ENCODE measurements around the gene MPZL3. TPM values are rescaled to one million over a fixed set of nuclear protein-coding genes. Genes with fewer than 3 reads are reported as not detected.

Gene MPZL3, protein sequence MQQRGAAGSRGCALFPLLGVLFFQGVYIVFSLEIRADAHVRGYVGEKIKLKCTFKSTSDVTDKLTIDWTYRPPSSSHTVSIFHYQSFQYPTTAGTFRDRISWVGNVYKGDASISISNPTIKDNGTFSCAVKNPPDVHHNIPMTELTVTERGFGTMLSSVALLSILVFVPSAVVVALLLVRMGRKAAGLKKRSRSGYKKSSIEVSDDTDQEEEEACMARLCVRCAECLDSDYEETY
- 0.44 and 0.86 TPM in 2 replicates for total RNA-seq

GRCh38 chr11:118251858-118252652, at the start of gene MPZL3:
MPZL3 (minus strand) TSS chr11:118252365; CDS start chr11:118252294, 71 bp downstream.

GRCh38 chr11:118263695-118264568, 11.8 kb upstream of the MPZL3 start, which contains the start of gene MPZL2:
MPZL2 (minus strand) TSS chr11:118264297; CDS start chr11:118264153, 144 bp downstream.

GRCh38 chr11:118224511-118225188, 27.5 kb downstream of the MPZL3 start, which contains the start of gene JAML:
JAML (minus strand) TSS chr11:118225011; CDS start chr11:118214866, 10,145 bp downstream.

Small RNA genes lying within 50 kb of the gene (small RNA-seq; reads per million reads assigned to genes)
- not detected for gene HSPE1P18 (ENCODE audit: low replicate concordance)

Other genes starting within 250 kb of the MPZL3 start
- gene TMPRSS4, start 175.3 kb downstream of the MPZL3 start, total RNA-seq, result not detected in 2 replicates
- gene SMIM35, start 165.4 kb downstream of the MPZL3 start, total RNA-seq, result not detected in 2 replicates
- not detected in 2 replicates for gene SCN4B, start 99.5 kb downstream of the MPZL3 start, total RNA-seq
- gene SCN2B, start 75.7 kb downstream of the MPZL3 start, total RNA-seq, result not detected in 2 replicates
- 0.29 TPM in 1 of 2 replicates, not detected in the other for gene JAML, start 27.4 kb downstream of the MPZL3 start, total RNA-seq
- not detected in 2 replicates for gene MPZL2, start 11.9 kb upstream of the MPZL3 start, total RNA-seq
- not detected in 2 replicates for gene CD3E, start 52.4 kb upstream of the MPZL3 start, total RNA-seq
- gene CD3D, start 90.3 kb upstream of the MPZL3 start, total RNA-seq, result not detected in 2 replicates
- not detected in 2 replicates for gene CD3G, start 92.0 kb upstream of the MPZL3 start, total RNA-seq
- 50.1 and 82.6 TPM in 2 replicates for gene UBE4A, start 107.2 kb upstream of the MPZL3 start, total RNA-seq
- gene ATP5MG, start 149.2 kb upstream of the MPZL3 start, total RNA-seq, result 28.5 and 28.7 TPM in 2 replicates
- gene KMT2A, start 184.1 kb upstream of the MPZL3 start, total RNA-seq, result 39.0 and 46.8 TPM in 2 replicates

All from placental pericyte (primary cell).